ENCODE data around the gene NFYC. TPM values are rescaled to one million over a fixed set of nuclear protein-coding genes. Genes with fewer than 3 reads are reported as not detected.

The NFYC gene
- total RNA-seq (2014; rRNA removed; shearing (Covaris generic)), result 21.5 and 25.4 TPM in 2 replicates
- 15.9 and 20.9 TPM in 2 replicates for polyA plus RNA-seq (2014; cell fraction: nucleus; rRNA removed)

GRCh38 chr1:40691538-40692428 is at the start of gene NFYC:
Gene NFYC (plus strand): TSS chr1:40691704. CDS start chr1:40738844, 47,140 bp downstream.
- peak; percentile 99 for DNase-seq (ENCODE audit: extremely low read depth, low read depth)

GRCh38 chr1:40645118-40645680 is 46.3 kb upstream of the NFYC start:
- DNase-seq (ENCODE audit: extremely low read depth, low read depth), result no peak

- DNase-seq (ENCODE audit: extremely low read depth, low read depth), result no peak
Measured at GRCh38 chr1:40646315-40646714, 45.2 kb upstream of the NFYC start.

GRCh38 chr1:40648200-40648599 is 43.3 kb upstream of the NFYC start:
- no peak for DNase-seq (ENCODE audit: extremely low read depth, low read depth)

- DNase-seq (ENCODE audit: extremely low read depth, low read depth), result no peak
Measured at GRCh38 chr1:40648928-40649591, 42.4 kb upstream of the NFYC start.

GRCh38 chr1:40649592-40649930 is 41.9 kb upstream of the NFYC start:
- no peak for DNase-seq (ENCODE audit: extremely low read depth, low read depth)

- no peak for DNase-seq (ENCODE audit: extremely low read depth, low read depth)
Measured at GRCh38 chr1:40650075-40650474, 41.4 kb upstream of the NFYC start.

- no peak for DNase-seq (ENCODE audit: extremely low read depth, low read depth)
Measured at GRCh38 chr1:40651138-40651857, 40.2 kb upstream of the NFYC start.

- DNase-seq (ENCODE audit: extremely low read depth, low read depth), result no peak
Measured at GRCh38 chr1:40652468-40652867, 39.0 kb upstream of the NFYC start.

GRCh38 chr1:40652979-40653378 is 38.5 kb upstream of the NFYC start:
- no peak for DNase-seq (ENCODE audit: extremely low read depth, low read depth)

GRCh38 chr1:40653851-40654537 is 37.5 kb upstream of the NFYC start:
- DNase-seq (ENCODE audit: extremely low read depth, low read depth), result no peak

- DNase-seq (ENCODE audit: extremely low read depth, low read depth), result no peak
Measured at GRCh38 chr1:40657046-40657445, 34.5 kb upstream of the NFYC start.

GRCh38 chr1:40658751-40659648 is 32.5 kb upstream of the NFYC start:
- no peak for DNase-seq (ENCODE audit: extremely low read depth, low read depth)

- no peak for DNase-seq (ENCODE audit: extremely low read depth, low read depth)
Measured at GRCh38 chr1:40659649-40659947, 31.9 kb upstream of the NFYC start.

GRCh38 chr1:40661678-40662077 is 29.8 kb upstream of the NFYC start:
- DNase-seq (ENCODE audit: extremely low read depth, low read depth), result no peak

- no peak for DNase-seq (ENCODE audit: extremely low read depth, low read depth)
Measured at GRCh38 chr1:40662151-40662550, 29.4 kb upstream of the NFYC start.

- DNase-seq (ENCODE audit: extremely low read depth, low read depth), result no peak
Measured at GRCh38 chr1:40662864-40663263, 28.6 kb upstream of the NFYC start.

GRCh38 chr1:40663324-40664166 is 28.0 kb upstream of the NFYC start:
- DNase-seq (ENCODE audit: extremely low read depth, low read depth), result no peak

GRCh38 chr1:40664167-40664537 is 27.4 kb upstream of the NFYC start:
- DNase-seq (ENCODE audit: extremely low read depth, low read depth), result no peak

Data from NCI-H460 (cell line).